Stimulated activated CD8-positive, alpha-beta memory T cell treated with anti-CD3 and anti-CD28 coated beads, Interleukin-15, amount 100 ng/mL, for 1 hour (primary cell): Measurements from ENCODE around the gene ENG.
A peak's percentile ranks its signal among the peaks of the same experiment; 100 is the strongest.
"Not testable (repeated sequence)": the region's sequence is repeated elsewhere in the genome, so short reads cannot be mapped to it uniquely, and the experiment has no call there.

Source experiments
- DNase-seq: peaks from one replicate; pipeline ENCODE4 v3.0.0-alpha.2; 2020; ENCODE audit warnings: low read depth

Gene ENG

GRCh38 chr9:127854184-127854806 is at the start of gene ENG:
TSS of gene ENG (minus strand) at chr9:127854658. CDS start at chr9:127854355, 303 bp downstream.
- no peak for DNase-seq

- DNase-seq, result peak; percentile 47
Measured at GRCh38 chr9:127903557-127904475, 49.4 kb upstream of the ENG start.

GRCh38 chr9:127899128-127899943 is 44.9 kb upstream of the ENG start, which contains the start of gene ST6GALNAC6:
TSS of gene ST6GALNAC6 (minus strand) at chr9:127899603. CDS start at chr9:127897981, 1,622 bp downstream.
- DNase-seq, result no peak

GRCh38 chr9:127898433-127899127 is 44.1 kb upstream of the ENG start:
- DNase-seq, result no peak

GRCh38 chr9:127897193-127897692 is 42.8 kb upstream of the ENG start:
- DNase-seq, result no peak

- DNase-seq, result no peak
Measured at GRCh38 chr9:127896395-127897192, 42.1 kb upstream of the ENG start.

GRCh38 chr9:127895811-127896210 is 41.4 kb upstream of the ENG start:
- DNase-seq, result no peak

- no peak for DNase-seq
Measured at GRCh38 chr9:127893392-127893791, 38.9 kb upstream of the ENG start.

GRCh38 chr9:127892831-127893230 is 38.4 kb upstream of the ENG start:
- no peak for DNase-seq

- no peak for DNase-seq
Measured at GRCh38 chr9:127890053-127890452, 35.6 kb upstream of the ENG start.

- no peak for DNase-seq
Measured at GRCh38 chr9:127887792-127888191, 33.3 kb upstream of the ENG start.

GRCh38 chr9:127886401-127886972 is 32.0 kb upstream of the ENG start:
- DNase-seq, result no peak

GRCh38 chr9:127885508-127886281 is 31.2 kb upstream of the ENG start:
- no peak for DNase-seq

GRCh38 chr9:127884976-127885490 is 30.6 kb upstream of the ENG start:
- no peak for DNase-seq

- no peak for DNase-seq
Measured at GRCh38 chr9:127884427-127884911, 30.0 kb upstream of the ENG start.

GRCh38 chr9:127883959-127884358 is 29.5 kb upstream of the ENG start:
- DNase-seq, result no peak

GRCh38 chr9:127881715-127882114 is 27.3 kb upstream of the ENG start:
- not testable (repeated sequence) for DNase-seq

- no peak for DNase-seq
Measured at GRCh38 chr9:127880143-127880542, 25.7 kb upstream of the ENG start.
